Ishikawa (cell line): ENCODE results near the gene CHRNB1.

Source experiments
- EP300 ChIP-seq: IDR thresholded peaks from 2 replicates; pipeline ENCODE4 v1.6.1; 2012; ENCODE audit warnings: borderline replicate concordance
- YY1 ChIP-seq: IDR thresholded peaks from 2 replicates; pipeline ENCODE4 v1.6.1; 2012; ENCODE audit warnings: low read depth
- TF ChIP-seq, protein P1 (sequence below): IDR thresholded peaks from 2 replicates; pipeline ENCODE4 v1.6.1; 2012

DNA sequence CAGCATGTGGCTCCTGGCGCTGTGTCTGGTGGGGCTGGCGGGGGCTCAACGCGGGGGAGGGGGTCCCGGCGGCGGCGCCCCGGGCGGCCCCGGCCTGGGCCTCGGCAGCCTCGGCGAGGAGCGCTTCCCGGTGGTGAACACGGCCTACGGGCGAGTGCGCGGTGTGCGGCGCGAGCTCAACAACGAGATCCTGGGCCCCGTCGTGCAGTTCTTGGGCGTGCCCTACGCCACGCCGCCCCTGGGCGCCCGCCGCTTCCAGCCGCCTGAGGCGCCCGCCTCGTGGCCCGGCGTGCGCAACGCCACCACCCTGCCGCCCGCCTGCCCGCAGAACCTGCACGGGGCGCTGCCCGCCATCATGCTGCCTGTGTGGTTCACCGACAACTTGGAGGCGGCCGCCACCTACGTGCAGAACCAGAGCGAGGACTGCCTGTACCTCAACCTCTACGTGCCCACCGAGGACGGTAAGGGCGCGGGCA is 36.6 kb upstream of the CHRNB1 start:
- TF ChIP-seq, protein P1, sequence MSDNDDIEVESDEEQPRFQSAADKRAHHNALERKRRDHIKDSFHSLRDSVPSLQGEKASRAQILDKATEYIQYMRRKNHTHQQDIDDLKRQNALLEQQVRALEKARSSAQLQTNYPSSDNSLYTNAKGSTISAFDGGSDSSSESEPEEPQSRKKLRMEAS = no peak
- no peak for TF ChIP-seq EP300
- TF ChIP-seq YY1 = no peak
